Measurements from ENCODE around the gene SLIT3.

- TF ChIP-seq CTCF (IDR thresholded peaks at IDR 0.05), result no peak
- no peak for TF ChIP-seq POLR2AphosphoS5 (IDR thresholded peaks at IDR 0.05)
- TF ChIP-seq EP300 (IDR thresholded peaks at IDR 0.05), result no peak
Observed at GRCh38 chr5:168872246-168872645, 428.7 kb downstream of the SLIT3 start.

Data from stomach (tissue), 4 donors.